GM18858 (cell line): ENCODE measurements around the gene IKZF2.

ENCODE experiments used
- ATAC-seq: cut with Tn5 transposase; IDR thresholded peaks from one replicate; pipeline ENCODE4 v1.9.1; 2021; ENCODE audit not compliant: unreplicated experiment

The IKZF2 gene

GRCh38 chr2:213156717-213157116 lies 5.3 kb upstream of the IKZF2 start:
- ATAC-seq: no peak

- ATAC-seq: no peak
Observed at GRCh38 chr2:213152888-213153287, 1.5 kb upstream of the IKZF2 start.

DNA sequence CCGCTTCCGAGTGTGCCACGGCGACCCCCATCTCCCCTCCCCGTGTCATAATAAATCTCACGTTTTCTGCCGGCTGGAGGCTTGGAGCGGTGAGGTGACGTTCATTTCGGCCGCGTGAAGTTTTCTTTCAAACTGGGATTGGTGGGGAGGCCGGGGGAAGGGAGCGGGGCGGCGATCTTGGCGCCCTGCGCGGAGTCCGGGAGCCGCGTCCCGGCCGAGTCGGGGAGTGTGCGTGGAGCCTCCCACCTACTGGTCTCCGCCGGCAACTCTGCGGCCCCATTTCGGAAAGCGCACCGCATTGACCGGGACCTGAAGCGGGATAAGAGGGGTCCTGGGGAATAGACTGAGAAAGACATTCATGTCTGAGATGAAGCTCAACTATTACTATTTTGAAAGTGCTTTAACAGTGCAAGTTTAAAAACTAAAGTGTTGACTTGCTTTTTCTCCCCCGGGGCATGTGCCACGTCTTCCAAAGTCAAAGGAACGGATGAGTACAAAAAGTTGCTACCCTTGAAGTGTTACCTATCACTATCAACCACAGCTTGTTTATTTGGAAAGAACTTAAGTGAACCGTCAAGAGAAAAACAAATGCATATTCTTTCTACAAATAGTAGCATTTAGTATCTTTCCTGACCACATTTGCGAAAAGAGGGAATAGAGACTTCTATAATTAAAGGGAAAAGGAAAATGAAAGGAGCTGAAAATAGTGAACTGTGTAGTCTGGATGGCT lies 818 bp upstream of the IKZF2 start:
- peak; percentile 1 for ATAC-seq

DNA sequence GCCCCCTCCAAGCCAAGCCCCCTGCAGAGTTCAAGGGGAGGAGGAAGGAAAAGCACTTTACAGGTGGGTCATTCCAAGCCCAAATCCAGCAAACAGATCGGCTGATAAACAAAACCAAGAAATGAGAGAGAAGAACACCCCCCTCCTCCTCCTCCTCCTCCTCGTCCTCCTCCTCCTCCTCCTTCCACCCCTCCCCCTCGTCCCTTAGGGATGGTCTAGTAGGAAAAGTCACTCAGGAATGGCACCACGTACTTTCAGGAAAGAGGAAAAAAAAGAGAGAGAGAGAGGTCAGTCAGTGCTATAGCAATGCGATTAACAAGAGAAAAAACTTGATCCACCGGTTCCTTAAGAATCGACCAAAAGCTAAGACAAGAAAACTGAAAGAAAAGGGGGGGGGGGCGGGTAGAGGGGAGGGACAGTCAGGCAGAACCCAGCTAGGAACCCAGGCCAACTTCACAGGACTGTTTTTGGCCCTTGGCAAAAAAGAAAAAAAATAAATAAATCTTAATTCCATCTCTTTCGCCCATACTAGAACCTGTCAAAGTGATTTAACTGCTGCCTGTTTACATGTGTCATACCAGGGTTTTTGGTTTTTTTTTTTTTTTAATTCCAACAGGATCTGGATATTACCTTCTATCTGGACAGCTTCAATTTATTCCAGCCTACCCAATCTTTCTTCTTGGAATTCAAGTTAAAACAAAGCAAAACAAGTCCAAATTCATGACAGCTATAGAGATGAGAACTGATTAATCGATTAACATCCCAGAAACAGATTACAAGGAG lies 906 bp downstream of the IKZF2 start:
- no peak for ATAC-seq

DNA sequence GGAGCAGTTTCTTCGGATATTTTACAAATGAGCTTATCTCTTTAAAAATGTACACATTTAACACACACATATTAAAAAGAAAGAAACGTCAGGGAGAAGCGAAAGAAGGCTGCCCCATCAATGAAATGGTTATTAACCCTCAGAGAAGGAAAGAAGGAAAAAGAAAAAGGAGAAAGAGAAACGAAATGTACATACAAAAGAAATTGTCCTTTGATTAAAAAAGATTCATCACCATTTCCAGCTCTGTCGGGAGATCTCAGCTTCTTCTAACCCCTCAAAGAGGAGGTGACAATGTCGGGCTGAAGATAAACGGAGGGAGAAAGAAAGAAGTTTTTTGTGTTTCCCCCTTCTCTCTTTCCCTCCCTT lies 1.5 kb downstream of the IKZF2 start:
- no peak for ATAC-seq

DNA sequence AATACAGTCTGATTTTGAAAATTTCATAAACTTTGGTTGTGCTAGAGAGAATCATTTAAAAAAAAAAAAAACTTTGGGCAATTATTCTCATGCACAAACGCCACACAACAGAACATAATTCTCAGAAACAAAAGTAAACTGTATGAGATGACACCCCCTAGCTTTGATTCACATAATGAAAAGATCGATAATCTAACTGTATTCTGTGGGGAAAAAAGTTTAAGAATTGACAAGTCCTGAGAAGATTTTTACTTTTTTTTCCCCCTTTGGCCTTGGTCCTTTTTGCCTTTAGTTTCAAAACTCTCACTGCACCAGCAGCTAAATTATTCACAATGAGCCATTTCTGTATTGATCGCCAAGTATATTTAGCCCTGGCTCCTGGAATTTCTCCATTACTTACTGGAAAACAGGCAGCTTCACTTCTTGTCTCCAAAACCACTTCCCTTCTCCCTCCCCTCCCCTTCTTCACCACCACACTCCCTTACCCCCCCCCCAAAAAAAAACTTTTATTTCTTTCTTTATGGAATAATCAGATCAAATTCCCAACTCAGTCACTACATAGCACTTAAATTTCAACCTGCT lies 2.0 kb downstream of the IKZF2 start:
- no peak for ATAC-seq

- no peak for ATAC-seq
Observed at GRCh38 chr2:213148572-213149261, 2.7 kb downstream of the IKZF2 start.

DNA sequence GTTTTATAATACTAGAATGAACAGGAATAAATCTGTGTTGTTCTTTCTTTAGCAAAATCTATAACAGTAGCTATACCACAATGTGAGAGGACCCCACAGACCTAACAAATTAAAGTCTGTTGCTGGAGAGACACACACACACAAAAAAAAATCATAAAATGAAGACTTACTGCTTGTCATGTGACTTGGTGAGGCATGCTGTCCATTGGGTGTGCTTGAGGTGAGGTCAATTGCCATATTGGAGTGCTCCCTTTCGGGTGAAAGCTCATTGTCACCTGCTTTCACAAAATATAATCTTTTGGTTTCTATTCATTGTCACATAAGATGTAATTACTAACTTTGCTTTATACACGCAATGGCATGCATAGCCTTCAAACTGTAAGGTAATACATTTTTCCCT lies 3.9 kb downstream of the IKZF2 start:
- ATAC-seq: peak; percentile 23

DNA sequence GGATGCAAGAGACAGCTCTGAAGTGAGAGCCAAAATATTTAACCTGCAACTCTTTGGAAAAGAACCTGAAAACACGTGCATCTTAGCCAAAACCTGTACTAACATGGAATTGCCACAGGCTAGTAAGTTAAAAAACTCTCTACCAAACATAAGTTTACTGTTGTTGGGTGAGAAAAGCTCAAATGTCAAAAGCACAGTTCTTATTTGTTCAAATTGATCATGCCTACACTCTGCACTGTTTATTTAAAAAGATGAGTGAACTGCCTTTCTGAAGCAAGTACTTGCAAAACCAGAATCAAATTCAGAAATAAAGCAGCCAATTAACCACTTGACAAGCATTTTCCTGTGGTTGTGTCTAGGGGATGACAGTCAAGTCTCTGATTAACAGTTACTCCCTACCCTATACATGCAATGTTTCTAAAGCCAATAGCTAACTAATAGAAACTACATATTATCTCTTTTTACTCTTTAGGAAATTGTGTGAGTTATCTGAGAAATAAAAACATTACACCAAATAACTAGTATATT lies 5.6 kb downstream of the IKZF2 start:
- ATAC-seq: no peak

GRCh38 chr2:213137064-213137463 lies 14.3 kb downstream of the IKZF2 start:
- ATAC-seq: no peak

DNA sequence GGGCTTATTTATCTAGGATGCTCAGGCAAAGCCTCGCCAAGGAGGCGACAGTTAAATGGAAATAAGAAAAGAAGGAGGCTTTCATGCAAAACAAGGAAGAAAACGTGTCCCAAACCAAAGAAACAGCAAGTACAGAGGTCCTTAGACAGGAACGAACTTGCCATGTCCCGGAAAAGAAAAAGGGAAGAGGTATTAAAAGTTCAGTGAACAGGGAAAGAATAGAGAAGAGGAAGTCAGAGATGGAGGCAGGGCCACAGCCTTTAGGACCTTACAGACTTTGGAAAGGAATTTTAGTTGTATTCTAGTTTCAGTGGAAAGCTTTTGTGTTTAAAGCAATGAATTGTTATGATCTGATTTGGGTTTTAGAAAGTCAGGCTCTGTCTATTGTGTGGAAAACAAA lies 22.1 kb downstream of the IKZF2 start:
- no peak for ATAC-seq

- no peak for ATAC-seq
Observed at GRCh38 chr2:213125646-213126347, 25.6 kb downstream of the IKZF2 start.

- ATAC-seq: no peak
Observed at GRCh38 chr2:213122725-213123124, 28.7 kb downstream of the IKZF2 start.

DNA sequence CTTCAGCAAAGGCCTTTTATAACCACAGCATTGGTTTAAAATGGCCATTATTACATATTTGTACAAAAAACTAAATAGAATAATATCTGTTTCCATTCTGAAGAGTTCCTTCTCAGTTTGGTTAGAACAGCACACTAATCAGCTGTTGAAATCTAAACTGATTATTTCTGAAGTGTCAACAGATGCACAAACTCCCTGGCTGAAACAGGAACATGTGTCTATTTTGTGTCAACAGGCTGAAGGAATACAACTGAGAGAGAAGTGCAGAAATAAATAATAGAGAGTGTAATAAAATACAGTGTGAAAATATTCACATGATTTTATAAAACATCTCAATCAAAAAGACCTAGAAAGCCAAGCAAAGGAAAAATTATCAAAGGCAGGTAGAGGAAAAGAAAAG lies 29.7 kb downstream of the IKZF2 start:
- ATAC-seq: no peak

- ATAC-seq: peak; percentile 54
Observed at GRCh38 chr2:213119061-213119809, 32.2 kb downstream of the IKZF2 start.

DNA sequence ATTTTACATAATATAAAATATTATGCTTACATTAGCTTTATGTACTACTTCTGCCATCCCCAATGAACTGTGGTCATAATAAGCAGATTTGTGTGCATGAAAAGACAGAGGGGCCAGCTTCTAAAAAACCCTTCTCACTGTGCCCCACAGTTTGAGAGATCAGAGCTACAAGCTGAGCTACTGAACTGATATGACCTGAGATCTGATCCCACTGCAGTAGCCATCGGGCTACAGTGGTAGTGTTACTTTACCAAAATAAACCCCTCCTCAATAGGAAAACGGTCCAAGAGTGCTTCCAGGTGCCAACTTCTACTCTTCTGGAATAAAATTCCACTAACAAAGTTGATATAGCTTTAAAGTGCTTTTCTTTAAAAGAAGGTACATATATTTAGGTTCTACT lies 43.1 kb downstream of the IKZF2 start:
- no peak for ATAC-seq

- ATAC-seq: no peak
Observed at GRCh38 chr2:213107728-213108127, 43.7 kb downstream of the IKZF2 start.

DNA sequence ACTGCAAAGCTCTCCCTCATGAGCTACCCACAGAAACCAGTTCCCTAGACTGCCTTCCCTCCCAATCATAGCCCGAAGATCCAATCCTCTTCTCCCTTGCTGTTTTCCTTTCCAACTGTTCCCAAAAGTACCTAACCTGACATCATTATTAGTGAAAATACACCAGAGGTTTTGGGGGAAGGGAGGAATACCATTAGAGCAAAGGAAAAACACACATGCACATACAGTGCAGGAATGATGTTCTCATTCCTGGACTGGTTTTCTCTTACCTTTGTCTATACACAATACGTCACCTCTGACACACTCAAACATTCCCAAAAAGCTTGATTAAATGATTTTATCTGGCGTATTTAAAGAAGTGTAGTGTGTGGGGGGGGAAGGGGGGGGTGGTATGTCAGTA lies 46.2 kb downstream of the IKZF2 start:
- ATAC-seq: no peak

DNA sequence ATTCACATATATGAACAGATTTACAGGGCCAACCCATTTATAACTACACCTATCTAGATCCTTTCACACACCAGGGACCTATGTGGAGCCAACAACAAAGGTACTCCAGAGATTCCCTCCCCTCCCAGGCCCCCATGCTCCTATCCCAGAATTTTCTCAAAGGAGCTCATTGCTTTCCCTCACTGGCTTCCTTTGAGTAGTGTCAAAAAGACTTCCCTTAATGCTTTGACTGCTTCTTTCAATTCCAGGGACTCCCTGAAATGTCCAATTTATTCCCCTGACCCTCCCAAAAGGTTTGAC lies 46.6 kb downstream of the IKZF2 start:
- no peak for ATAC-seq
